DOHH2 (cell line): ENCODE results near the gene LSM11.

Source experiments
- EZH2phosphoT487 ChIP-seq: fragments of 200-600 bp; sonication (generic); IDR thresholded peaks from 2 replicates; pipeline ENCODE4 v1.6.1; 2017; ENCODE audit warnings: borderline replicate concordance, mild to moderate bottlenecking, antibody characterized with exemption, low read length, moderate library complexity, mixed read lengths
- TF ChIP-seq, protein P1 (sequence below): fragments of 200-600 bp; sonication (generic); IDR thresholded peaks from one replicate; pipeline ENCODE4 v1.5.1; 2014; ENCODE audit warnings: antibody characterized with exemption, mild to moderate bottlenecking, low read depth, low read length; ENCODE audit not compliant: poor library complexity, severe bottlenecking

DNA sequence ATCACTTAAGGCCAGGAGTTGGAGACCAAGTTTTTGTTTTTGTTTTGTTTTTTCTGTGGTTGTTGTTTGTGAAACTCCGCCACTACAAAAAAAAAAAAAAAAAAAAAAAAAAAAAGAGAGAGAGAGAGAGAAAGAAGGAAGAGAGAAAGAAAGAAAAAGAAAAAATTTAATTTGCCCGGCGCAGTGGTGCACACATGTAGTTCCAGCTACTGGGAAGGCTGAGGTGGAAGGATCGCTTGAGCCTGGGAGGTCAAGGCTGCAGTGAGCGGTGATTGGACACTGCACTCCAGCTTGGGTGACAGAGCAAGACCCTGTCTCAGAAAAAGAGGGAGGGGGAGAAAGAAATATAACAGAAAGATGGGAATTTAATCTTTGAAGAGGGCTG lies 11.4 kb upstream of the LSM11 start:
- TF ChIP-seq, protein P1, sequence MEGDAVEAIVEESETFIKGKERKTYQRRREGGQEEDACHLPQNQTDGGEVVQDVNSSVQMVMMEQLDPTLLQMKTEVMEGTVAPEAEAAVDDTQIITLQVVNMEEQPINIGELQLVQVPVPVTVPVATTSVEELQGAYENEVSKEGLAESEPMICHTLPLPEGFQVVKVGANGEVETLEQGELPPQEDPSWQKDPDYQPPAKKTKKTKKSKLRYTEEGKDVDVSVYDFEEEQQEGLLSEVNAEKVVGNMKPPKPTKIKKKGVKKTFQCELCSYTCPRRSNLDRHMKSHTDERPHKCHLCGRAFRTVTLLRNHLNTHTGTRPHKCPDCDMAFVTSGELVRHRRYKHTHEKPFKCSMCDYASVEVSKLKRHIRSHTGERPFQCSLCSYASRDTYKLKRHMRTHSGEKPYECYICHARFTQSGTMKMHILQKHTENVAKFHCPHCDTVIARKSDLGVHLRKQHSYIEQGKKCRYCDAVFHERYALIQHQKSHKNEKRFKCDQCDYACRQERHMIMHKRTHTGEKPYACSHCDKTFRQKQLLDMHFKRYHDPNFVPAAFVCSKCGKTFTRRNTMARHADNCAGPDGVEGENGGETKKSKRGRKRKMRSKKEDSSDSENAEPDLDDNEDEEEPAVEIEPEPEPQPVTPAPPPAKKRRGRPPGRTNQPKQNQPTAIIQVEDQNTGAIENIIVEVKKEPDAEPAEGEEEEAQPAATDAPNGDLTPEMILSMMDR, result no peak
- TF ChIP-seq EZH2phosphoT487, result no peak
